Memory B cell (primary cell): ENCODE data around the gene JHY.

Experiments used
- ATAC-seq: fragments of 150-1000 bp; cut with Tn5 transposase; 2 replicates; pipeline ENCODE4 v1.10.0; 2021; ENCODE audit warnings: low read depth, mild to moderate bottlenecking, moderate library complexity
- DNase-seq, 2 donors: peaks; one replicate each; pipeline ENCODE4 v3.0.0; 2022; ENCODE audit warnings: low spot score in 2 of 2
- H3K27ac Mint-ChIP-seq: one replicate; pipeline ENCODE4 v1.8.0; 2022; ENCODE audit warnings: mild to moderate bottlenecking, moderate library complexity, mixed read lengths
- H3K27me3 Mint-ChIP-seq: one replicate; pipeline ENCODE4 v1.8.0; 2022; ENCODE audit warnings: mixed read lengths
- H3K36me3 Mint-ChIP-seq: one replicate; pipeline ENCODE4 v1.8.0; 2022; ENCODE audit warnings: mild to moderate bottlenecking, mixed read lengths
- H3K4me1 Mint-ChIP-seq: one replicate; pipeline ENCODE4 v1.8.0; 2022; ENCODE audit warnings: mixed read lengths
- H3K4me3 Mint-ChIP-seq: one replicate; pipeline ENCODE4 v1.8.0; 2022; ENCODE audit warnings: mild to moderate bottlenecking, moderate library complexity, mixed read lengths
- H3K9me3 Mint-ChIP-seq: one replicate; pipeline ENCODE4 v1.8.0; 2022; ENCODE audit warnings: mixed read lengths

JHY gene

GRCh38 chr11:122888162-122888561 lies 5.6 kb downstream of the JHY start:
- H3K4me3 Mint-ChIP-seq: no peak overlapping the region
- no peak overlapping the region for H3K27ac Mint-ChIP-seq
- peaks cover 7% of the 10 kb centered on the region for H3K4me1 Mint-ChIP-seq
- H3K9me3 Mint-ChIP-seq: no peaks in the 10 kb centered on the region
- no peaks in the 10 kb centered on the region for H3K27me3 Mint-ChIP-seq
- ATAC-seq (no peak), DNase-seq (no peak)
- H3K36me3 Mint-ChIP-seq: peaks cover 15% of the 10 kb centered on the region

DNA sequence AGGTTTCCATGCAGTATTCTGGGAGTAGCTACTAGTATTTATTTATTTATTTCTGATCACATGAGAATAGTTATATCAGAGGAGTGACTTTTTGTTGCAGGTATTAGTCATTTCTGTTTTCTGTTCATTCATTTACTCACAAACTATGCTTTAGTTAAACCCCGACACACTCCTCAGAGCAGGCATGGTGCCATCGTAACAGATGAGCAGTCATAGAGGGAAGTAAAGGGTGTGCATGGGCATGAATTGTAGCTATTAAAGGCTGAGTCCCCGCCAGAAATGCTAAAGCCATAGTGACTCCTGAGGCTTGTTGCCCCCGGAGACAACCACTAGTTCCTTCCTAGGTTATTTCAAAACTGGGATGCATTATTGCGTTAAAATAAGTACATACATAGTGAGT lies 10.6 kb downstream of the JHY start:
- H3K27ac Mint-ChIP-seq: no peak overlapping the region
- no peak for ATAC-seq
- H3K36me3 Mint-ChIP-seq: peaks cover 9% of the 10 kb centered on the region
- no peak overlapping the region for H3K4me3 Mint-ChIP-seq
- H3K4me1 Mint-ChIP-seq: peaks cover under 1% of the 10 kb centered on the region
- H3K9me3 Mint-ChIP-seq: no peaks in the 10 kb centered on the region
- no peak for DNase-seq
- H3K27me3 Mint-ChIP-seq: no peaks in the 10 kb centered on the region

- no peak overlapping the region for H3K4me3 Mint-ChIP-seq
- no peak for DNase-seq
- H3K9me3 Mint-ChIP-seq: no peaks in the 10 kb centered on the region
- H3K36me3 Mint-ChIP-seq: peaks cover 14% of the 10 kb centered on the region
- no peak overlapping the region for H3K27ac Mint-ChIP-seq
- H3K27me3 Mint-ChIP-seq: no peaks in the 10 kb centered on the region
- H3K4me1 Mint-ChIP-seq: peaks cover 3% of the 10 kb centered on the region
- ATAC-seq: no peak
These were observed 13.0 kb downstream of the JHY start for GRCh38 chr11:122895563-122895962.

- ATAC-seq (no peak), DNase-seq (no peak)
- H3K27ac Mint-ChIP-seq: no peak overlapping the region
- H3K4me1 Mint-ChIP-seq: peaks cover 3% of the 10 kb centered on the region
- peaks cover 10% of the 10 kb centered on the region for H3K36me3 Mint-ChIP-seq
- no peaks in the 10 kb centered on the region for H3K9me3 Mint-ChIP-seq
- H3K27me3 Mint-ChIP-seq: no peaks in the 10 kb centered on the region
- no peak overlapping the region for H3K4me3 Mint-ChIP-seq
These were observed 15.1 kb downstream of the JHY start for GRCh38 chr11:122897606-122898210.

DNA sequence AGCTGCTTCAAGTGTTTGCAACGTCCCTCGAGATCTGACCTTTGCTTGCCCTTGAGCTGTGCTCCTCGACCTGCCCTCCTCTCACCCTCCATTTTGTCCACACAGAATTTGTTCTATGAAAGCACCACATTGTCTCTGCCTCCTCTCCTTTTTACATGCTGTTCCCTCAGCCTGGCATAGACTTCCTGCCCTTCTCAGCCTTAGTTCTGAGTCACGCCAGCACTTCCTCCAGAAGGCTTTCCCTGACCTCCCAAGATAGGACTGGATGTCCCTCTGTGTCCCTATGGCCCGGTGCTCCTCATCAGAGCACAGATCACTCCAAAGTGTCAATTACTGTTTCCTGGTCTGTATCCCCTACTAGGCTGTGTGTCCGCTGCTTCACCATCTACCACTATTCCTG lies 16.2 kb downstream of the JHY start:
- ATAC-seq: no peak
- H3K4me3 Mint-ChIP-seq: no peak overlapping the region
- DNase-seq: no peak
- H3K9me3 Mint-ChIP-seq: no peaks in the 10 kb centered on the region
- peaks cover 10% of the 10 kb centered on the region for H3K36me3 Mint-ChIP-seq
- H3K27ac Mint-ChIP-seq: no peak overlapping the region
- no peaks in the 10 kb centered on the region for H3K27me3 Mint-ChIP-seq
- H3K4me1 Mint-ChIP-seq: peaks cover 3% of the 10 kb centered on the region

DNA sequence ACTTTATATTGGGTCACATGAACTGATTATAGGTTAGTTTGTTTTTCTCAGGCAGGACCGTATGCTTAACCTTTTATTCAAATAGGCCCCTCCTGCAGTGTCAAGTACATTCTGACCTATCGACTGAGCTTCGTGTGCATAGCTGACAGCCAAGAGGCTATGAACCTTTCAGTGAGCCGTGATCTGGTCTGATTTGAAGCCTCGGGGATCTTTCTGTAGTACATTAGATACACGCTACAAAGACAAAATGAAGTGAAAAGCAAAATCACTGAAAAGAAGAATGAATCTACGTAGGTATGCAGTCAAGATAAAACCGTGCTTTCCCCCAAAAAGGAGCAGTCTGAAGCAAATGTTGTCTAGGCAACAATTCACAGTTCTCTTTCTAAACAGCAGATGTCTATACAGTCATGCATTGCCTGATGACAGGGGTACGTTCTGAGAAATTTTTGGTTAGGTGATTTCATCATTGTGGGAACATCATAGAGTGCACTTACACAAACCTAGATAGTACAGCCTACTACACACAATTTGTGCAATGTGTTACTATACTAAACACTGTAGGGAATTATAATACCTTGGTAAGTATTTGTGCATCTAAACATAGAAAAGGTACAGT lies 18.1 kb downstream of the JHY start:
- Mint-ChIP-seq H3K9me3 (no peaks in the 10 kb centered on the region), H3K4me1 (peaks cover 3% of the 10 kb centered on the region), H3K36me3 (peaks cover 14% of the 10 kb centered on the region), H3K27ac (no peak overlapping the region), H3K27me3 (no peaks in the 10 kb centered on the region), H3K4me3 (no peak overlapping the region)
- DNase-seq (no peak), ATAC-seq (no peak)

DNA sequence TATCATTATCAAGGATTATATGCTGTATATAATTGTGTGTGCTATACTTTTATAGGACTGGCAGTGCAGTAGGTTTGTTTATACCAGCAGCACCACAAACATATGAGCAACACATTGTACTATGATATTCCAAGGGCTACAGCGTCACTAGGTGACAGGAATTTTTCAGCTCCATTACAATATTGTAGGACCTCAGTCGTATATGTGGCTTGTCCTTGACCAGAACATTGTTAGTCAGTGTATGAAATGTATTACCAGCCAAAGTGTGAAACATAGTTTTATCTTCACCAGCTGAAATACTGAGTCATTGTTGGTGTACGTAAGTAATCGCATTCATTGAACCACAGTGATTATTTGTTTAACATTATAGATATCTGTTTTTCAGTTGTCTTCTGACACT lies 20.4 kb downstream of the JHY start:
- no peaks in the 10 kb centered on the region for H3K27me3 Mint-ChIP-seq
- no peak overlapping the region for H3K4me3 Mint-ChIP-seq
- peaks cover 3% of the 10 kb centered on the region for H3K4me1 Mint-ChIP-seq
- H3K9me3 Mint-ChIP-seq: no peaks in the 10 kb centered on the region
- H3K36me3 Mint-ChIP-seq: peaks cover 10% of the 10 kb centered on the region
- DNase-seq: no peak
- no peak for ATAC-seq
- no peak overlapping the region for H3K27ac Mint-ChIP-seq

- Mint-ChIP-seq H3K36me3 (peaks cover 3% of the 10 kb centered on the region), H3K27me3 (no peaks in the 10 kb centered on the region), H3K4me1 (no peaks in the 10 kb centered on the region), H3K9me3 (no peaks in the 10 kb centered on the region), H3K27ac (no peak overlapping the region), H3K4me3 (no peak overlapping the region)
- DNase-seq (no peak), ATAC-seq (no peak)
These were observed 28.2 kb downstream of the JHY start for GRCh38 chr11:122910775-122911174.

- DNase-seq: no peak
- Mint-ChIP-seq H3K27ac (no peak overlapping the region), H3K9me3 (no peaks in the 10 kb centered on the region), H3K4me1 (no peaks in the 10 kb centered on the region), H3K4me3 (no peak overlapping the region), H3K36me3 (peaks cover 4% of the 10 kb centered on the region), H3K27me3 (no peaks in the 10 kb centered on the region)
- no peak for ATAC-seq
These were observed 34.8 kb downstream of the JHY start for GRCh38 chr11:122917311-122917710.

GRCh38 chr11:122918734-122919133 lies 36.2 kb downstream of the JHY start:
- no peak overlapping the region for H3K4me3 Mint-ChIP-seq
- no peaks in the 10 kb centered on the region for H3K4me1 Mint-ChIP-seq
- no peaks in the 10 kb centered on the region for H3K27me3 Mint-ChIP-seq
- ATAC-seq: no peak
- peaks cover 4% of the 10 kb centered on the region for H3K36me3 Mint-ChIP-seq
- DNase-seq: no peak
- H3K9me3 Mint-ChIP-seq: no peaks in the 10 kb centered on the region
- no peak overlapping the region for H3K27ac Mint-ChIP-seq

DNA sequence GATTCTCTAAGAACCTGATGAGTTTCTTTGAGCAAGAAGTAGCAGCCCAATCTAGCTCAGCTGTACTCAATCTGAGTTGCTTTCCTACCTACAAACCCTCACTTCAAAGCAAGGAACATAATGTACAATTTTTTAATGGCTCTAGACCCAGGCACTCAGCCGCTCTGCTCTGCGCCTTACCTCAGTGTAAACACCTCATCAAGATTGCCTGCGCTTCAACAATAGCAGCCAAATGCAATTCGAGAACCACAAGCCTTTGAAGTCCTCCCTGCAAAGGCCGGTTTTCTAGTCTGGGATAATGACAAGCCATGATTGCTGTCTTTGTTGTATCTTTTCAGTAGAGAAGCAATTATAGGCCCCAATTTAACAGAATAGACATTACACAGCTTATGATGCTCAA lies 38.0 kb downstream of the JHY start:
- H3K27me3 Mint-ChIP-seq: no peaks in the 10 kb centered on the region
- H3K4me3 Mint-ChIP-seq: no peak overlapping the region
- ATAC-seq (no peak), DNase-seq (no peak)
- no peaks in the 10 kb centered on the region for H3K9me3 Mint-ChIP-seq
- H3K36me3 Mint-ChIP-seq: peaks cover 7% of the 10 kb centered on the region
- H3K4me1 Mint-ChIP-seq: no peaks in the 10 kb centered on the region
- no peak overlapping the region for H3K27ac Mint-ChIP-seq

DNA sequence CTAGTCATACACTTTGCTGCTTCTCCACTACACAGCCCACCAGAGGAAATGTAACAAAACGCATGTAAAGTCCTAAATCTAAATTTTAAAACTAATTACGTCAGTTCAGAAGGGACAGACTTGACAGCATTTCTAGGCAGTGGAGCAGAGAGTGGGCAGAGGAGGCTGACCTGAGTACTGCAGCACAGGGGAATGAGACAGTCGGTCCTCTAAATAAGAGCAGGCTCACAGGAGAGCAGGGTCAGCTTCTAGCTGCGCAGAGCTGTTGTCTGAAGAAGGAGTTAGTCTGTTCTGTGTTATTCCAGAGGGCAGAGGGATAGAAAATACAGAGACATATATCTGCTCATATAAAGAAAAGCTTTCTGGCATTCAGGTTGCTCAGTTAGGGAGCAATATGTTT lies 40.3 kb downstream of the JHY start:
- no peak for DNase-seq
- H3K36me3 Mint-ChIP-seq: peaks cover 9% of the 10 kb centered on the region
- H3K27me3 Mint-ChIP-seq: no peaks in the 10 kb centered on the region
- no peak overlapping the region for H3K27ac Mint-ChIP-seq
- no peaks in the 10 kb centered on the region for H3K4me1 Mint-ChIP-seq
- no peak overlapping the region for H3K4me3 Mint-ChIP-seq
- ATAC-seq: no peak
- H3K9me3 Mint-ChIP-seq: no peaks in the 10 kb centered on the region

DNA sequence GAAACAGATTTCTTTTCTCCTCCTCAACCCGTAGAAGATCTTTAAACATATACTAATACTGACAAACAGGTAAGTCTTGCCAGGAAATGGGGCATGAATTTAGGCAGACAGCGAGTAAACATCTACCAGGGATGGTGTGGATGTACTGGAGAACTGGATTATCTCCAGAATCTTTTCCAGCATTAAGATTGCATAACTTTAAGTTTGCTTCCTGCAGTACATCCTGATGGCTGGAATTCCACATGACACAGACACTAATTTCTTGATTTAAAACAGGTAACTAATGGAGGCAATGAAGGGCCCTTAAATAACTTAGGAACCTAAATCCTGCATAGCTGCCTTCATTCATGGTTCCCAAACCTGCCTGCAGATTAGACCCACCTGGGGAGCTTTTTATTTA lies 40.7 kb downstream of the JHY start:
- H3K36me3 Mint-ChIP-seq: peaks cover 8% of the 10 kb centered on the region
- no peaks in the 10 kb centered on the region for H3K27me3 Mint-ChIP-seq
- no peak overlapping the region for H3K27ac Mint-ChIP-seq
- no peaks in the 10 kb centered on the region for H3K4me1 Mint-ChIP-seq
- ATAC-seq (no peak), DNase-seq (no peak)
- no peak overlapping the region for H3K4me3 Mint-ChIP-seq
- H3K9me3 Mint-ChIP-seq: no peaks in the 10 kb centered on the region

GRCh38 chr11:122931510-122931909 lies 49.0 kb downstream of the JHY start:
- H3K36me3 Mint-ChIP-seq: peaks cover 12% of the 10 kb centered on the region
- ATAC-seq: no peak
- H3K4me3 Mint-ChIP-seq: no peak overlapping the region
- no peaks in the 10 kb centered on the region for H3K27me3 Mint-ChIP-seq
- no peak overlapping the region for H3K27ac Mint-ChIP-seq
- no peaks in the 10 kb centered on the region for H3K4me1 Mint-ChIP-seq
- DNase-seq: no peak
- H3K9me3 Mint-ChIP-seq: no peaks in the 10 kb centered on the region

DNA sequence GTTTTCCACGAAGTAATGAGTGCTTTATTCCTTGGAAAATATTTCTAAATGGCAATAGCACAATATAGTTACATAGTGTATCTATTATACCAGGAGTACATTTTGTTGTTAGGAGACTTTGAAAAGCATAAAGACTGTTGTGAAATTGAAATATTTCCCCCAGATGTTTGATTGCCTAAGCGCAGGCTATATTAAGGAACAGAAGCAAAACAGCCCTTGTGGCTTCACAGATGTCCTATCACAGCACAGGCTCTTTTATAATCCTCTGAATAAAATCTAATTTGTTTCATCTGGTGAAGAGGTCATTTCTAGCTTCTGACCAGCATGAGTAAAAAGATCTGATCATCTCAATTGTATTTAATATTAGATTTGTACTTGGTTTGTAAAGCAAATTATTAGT lies 50.9 kb downstream of the JHY start:
- H3K27ac Mint-ChIP-seq: no peak overlapping the region
- DNase-seq: no peak

More for the DNA sequence above, 50.9 kb downstream of the JHY start:
- H3K4me1 Mint-ChIP-seq: no peaks in the 10 kb centered on the region
- H3K36me3 Mint-ChIP-seq: peaks cover 8% of the 10 kb centered on the region
- ATAC-seq: no peak
- H3K27me3 Mint-ChIP-seq: no peaks in the 10 kb centered on the region
- H3K4me3 Mint-ChIP-seq: no peak overlapping the region
- no peaks in the 10 kb centered on the region for H3K9me3 Mint-ChIP-seq
